Parathyroid adenoma (tissue), 2 donors: ENCODE results near the gene PDE4D.

ENCODE experiments used
- H2AFZ ChIP-seq: fragments of 300-600 bp; sonication (generic); one replicate; pipeline ENCODE4 v1.7.0; 2017; ENCODE audit warnings: antibody characterized with exemption, mild to moderate bottlenecking
- H3K27ac ChIP-seq: fragments of 300-600 bp; sonication (generic); one replicate; pipeline ENCODE4 v1.7.0; 2017
- H3K27me3 ChIP-seq: fragments of 300-600 bp; sonication (generic); one replicate; pipeline ENCODE4 v1.7.0; 2017; ENCODE audit warnings: low read length; ENCODE audit not compliant: control insufficient read depth, insufficient read depth
- H3K36me3 ChIP-seq: fragments of 300-600 bp; sonication (generic); one replicate; pipeline ENCODE4 v1.7.0; 2017; ENCODE audit warnings: low read length; ENCODE audit not compliant: control insufficient read depth, insufficient read depth
- H3K4me1 ChIP-seq: fragments of 300-600 bp; sonication (generic); one replicate; pipeline ENCODE4 v1.7.0; 2017; ENCODE audit warnings: control low read depth
- H3K4me2 ChIP-seq: fragments of 300-600 bp; sonication (generic); one replicate; pipeline ENCODE4 v1.7.0; 2017; ENCODE audit warnings: low read length
- H3K4me3 ChIP-seq: fragments of 300-600 bp; sonication (generic); one replicate; pipeline ENCODE4 v1.7.0; 2017; ENCODE audit warnings: low read depth, low read length
- H3K79me2 ChIP-seq: fragments of 300-600 bp; sonication (generic); one replicate; pipeline ENCODE4 v1.7.0; 2017; ENCODE audit warnings: control low read depth
- H3K9ac ChIP-seq: fragments of 300-600 bp; sonication (generic); one replicate; pipeline ENCODE4 v1.7.0; 2017; ENCODE audit warnings: mild to moderate bottlenecking
- H3K9me3 ChIP-seq: fragments of 300-600 bp; sonication (generic); one replicate; pipeline ENCODE4 v1.7.0; 2017; ENCODE audit warnings: low read length; ENCODE audit not compliant: control insufficient read depth
- CTCF ChIP-seq: fragments of 300-600 bp; sonication (generic); IDR thresholded peaks from one replicate; pipeline ENCODE4 v1.7.0; 2017; ENCODE audit warnings: antibody characterized with exemption, mild to moderate bottlenecking
- donor health status: primary hyperparathyroidism.

The PDE4D gene

GRCh38 chr5:59661311-59661710, 232.2 kb downstream of the PDE4D start:
- Histone ChIP-seq H3K79me2 (no peaks in the 10 kb centered on the region), H3K36me3 (no peaks in the 10 kb centered on the region), H3K4me1 (no peaks in the 10 kb centered on the region), H3K4me3 (no peak overlapping the region), H3K27me3 (no peaks in the 10 kb centered on the region), H3K9me3 (no peaks in the 10 kb centered on the region), H3K9ac (no peak overlapping the region), H2AFZ (peak overlapping the region; percentile 58), H3K4me2 (no peak overlapping the region), H3K27ac (no peak overlapping the region)
- no peak for TF ChIP-seq CTCF

GRCh38 chr5:59660737-59661136, 232.8 kb downstream of the PDE4D start:
- H3K4me2 ChIP-seq: no peak overlapping the region
- no peaks in the 10 kb centered on the region for H3K27me3 ChIP-seq
- no peak overlapping the region for H3K9ac ChIP-seq
- no peaks in the 10 kb centered on the region for H3K4me1 ChIP-seq
- H2AFZ ChIP-seq: no peak overlapping the region
- H3K36me3 ChIP-seq: no peaks in the 10 kb centered on the region
- H3K4me3 ChIP-seq: no peak overlapping the region
- no peak overlapping the region for H3K27ac ChIP-seq
- no peaks in the 10 kb centered on the region for H3K79me2 ChIP-seq
- H3K9me3 ChIP-seq: no peaks in the 10 kb centered on the region
- TF ChIP-seq CTCF: no peak

- H3K9me3 ChIP-seq: no peaks in the 10 kb centered on the region
- no peak overlapping the region for H3K9ac ChIP-seq
- no peak for TF ChIP-seq CTCF
- no peaks in the 10 kb centered on the region for H3K36me3 ChIP-seq
- no peak overlapping the region for H3K4me3 ChIP-seq
- no peaks in the 10 kb centered on the region for H3K4me1 ChIP-seq
- no peaks in the 10 kb centered on the region for H3K27me3 ChIP-seq
- no peak overlapping the region for H2AFZ ChIP-seq
- H3K79me2 ChIP-seq: no peaks in the 10 kb centered on the region
- no peak overlapping the region for H3K4me2 ChIP-seq
- no peak overlapping the region for H3K27ac ChIP-seq
These were observed 236.9 kb downstream of the PDE4D start for GRCh38 chr5:59656351-59657254.

GRCh38 chr5:59655693-59656309, 237.7 kb downstream of the PDE4D start:
- no peak for TF ChIP-seq CTCF
- no peak overlapping the region for H3K4me2 ChIP-seq
- H3K27ac ChIP-seq: no peak overlapping the region

More at GRCh38 chr5:59655693-59656309, 237.7 kb downstream of the PDE4D start:
- H3K4me3 ChIP-seq: no peak overlapping the region
- no peak overlapping the region for H3K9ac ChIP-seq
- H3K9me3 ChIP-seq: no peaks in the 10 kb centered on the region
- H3K79me2 ChIP-seq: no peaks in the 10 kb centered on the region
- no peaks in the 10 kb centered on the region for H3K36me3 ChIP-seq
- H3K27me3 ChIP-seq: no peaks in the 10 kb centered on the region
- H3K4me1 ChIP-seq: no peaks in the 10 kb centered on the region
- peak overlapping the region; percentile 3 for H2AFZ ChIP-seq
